RPMI8226 (cell line): Measurements from ENCODE around the gene SV2C.
"Not testable (repeated sequence)": the region's sequence is repeated elsewhere in the genome, so short reads cannot be mapped to it uniquely, and the experiment has no call there.

Source experiments
- DNase-seq: peaks from one replicate; pipeline ENCODE4 v3.0.0-alpha.2; 2015

Gene SV2C, protein sequence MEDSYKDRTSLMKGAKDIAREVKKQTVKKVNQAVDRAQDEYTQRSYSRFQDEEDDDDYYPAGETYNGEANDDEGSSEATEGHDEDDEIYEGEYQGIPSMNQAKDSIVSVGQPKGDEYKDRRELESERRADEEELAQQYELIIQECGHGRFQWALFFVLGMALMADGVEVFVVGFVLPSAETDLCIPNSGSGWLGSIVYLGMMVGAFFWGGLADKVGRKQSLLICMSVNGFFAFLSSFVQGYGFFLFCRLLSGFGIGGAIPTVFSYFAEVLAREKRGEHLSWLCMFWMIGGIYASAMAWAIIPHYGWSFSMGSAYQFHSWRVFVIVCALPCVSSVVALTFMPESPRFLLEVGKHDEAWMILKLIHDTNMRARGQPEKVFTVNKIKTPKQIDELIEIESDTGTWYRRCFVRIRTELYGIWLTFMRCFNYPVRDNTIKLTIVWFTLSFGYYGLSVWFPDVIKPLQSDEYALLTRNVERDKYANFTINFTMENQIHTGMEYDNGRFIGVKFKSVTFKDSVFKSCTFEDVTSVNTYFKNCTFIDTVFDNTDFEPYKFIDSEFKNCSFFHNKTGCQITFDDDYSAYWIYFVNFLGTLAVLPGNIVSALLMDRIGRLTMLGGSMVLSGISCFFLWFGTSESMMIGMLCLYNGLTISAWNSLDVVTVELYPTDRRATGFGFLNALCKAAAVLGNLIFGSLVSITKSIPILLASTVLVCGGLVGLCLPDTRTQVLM

GRCh38 chr5:76082772-76083554, at the start of gene SV2C:
Gene SV2C (plus strand): TSS chr5:76083383. CDS start chr5:76131751, 48,368 bp downstream.
- peak; percentile 11 for DNase-seq

DNA sequence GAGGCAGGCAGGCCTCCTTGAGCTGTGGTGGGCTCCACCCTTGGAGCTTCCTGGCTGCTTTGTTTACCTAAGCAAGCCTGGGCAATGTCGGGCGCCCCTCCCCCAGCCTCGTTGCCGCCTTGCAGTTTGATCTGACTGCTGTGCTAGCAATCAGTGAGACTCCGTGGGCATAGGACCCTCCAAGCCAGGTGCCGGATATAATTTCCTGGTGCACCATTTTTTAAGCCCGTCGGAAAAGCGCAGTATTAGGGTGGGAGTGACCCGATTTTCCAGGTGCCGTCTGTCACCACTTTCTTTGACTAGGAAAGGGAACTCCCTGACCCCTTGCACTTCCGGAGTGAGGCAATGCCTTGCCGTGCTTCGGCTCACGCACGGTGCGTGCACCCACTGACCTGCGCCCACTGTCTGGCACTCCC, 45.4 kb upstream of the SV2C start:
- not testable (repeated sequence) for DNase-seq

DNA sequence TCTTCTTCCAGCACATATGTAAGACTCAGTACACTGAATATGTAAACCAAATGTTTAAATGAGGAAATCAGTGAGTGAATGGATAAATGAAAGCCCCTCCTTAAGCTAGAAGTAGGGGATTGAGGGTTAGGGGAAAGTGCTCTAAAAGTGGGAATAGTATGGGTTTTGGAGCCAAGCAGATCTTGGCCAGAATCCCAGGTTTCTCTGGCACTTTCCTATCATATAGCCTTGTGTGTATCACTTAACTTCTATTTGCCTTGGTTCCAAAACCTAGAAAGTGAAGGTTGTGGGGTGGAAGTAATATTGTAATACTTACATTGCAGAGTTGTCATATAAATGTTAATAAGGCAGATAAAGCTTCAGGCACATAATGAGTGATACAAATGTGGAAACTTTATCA, 45.0 kb upstream of the SV2C start:
- no peak for DNase-seq

GRCh38 chr5:76040806-76041205, 42.4 kb upstream of the SV2C start:
- no peak for DNase-seq

DNA sequence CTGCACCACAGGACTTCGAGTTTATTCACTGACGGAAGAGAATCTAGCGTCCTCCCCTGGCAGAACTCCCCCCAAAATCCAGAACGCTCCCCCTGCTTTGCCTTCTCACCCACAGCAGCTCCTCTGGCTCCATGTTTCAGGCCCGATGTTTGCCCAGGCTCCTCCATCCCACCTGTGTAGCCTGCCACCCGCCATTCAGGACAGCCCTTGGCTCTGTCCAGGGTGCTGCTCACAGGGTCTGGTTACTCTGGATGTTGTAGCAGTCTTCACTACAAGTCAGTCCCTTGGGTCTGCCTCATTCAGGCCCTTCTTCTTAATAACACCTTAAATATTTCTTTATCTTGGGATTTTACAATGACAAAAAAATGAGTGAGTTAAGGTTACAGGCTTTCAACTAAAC, 41.3 kb upstream of the SV2C start:
- DNase-seq, result peak; percentile 13

- no peak for DNase-seq
Observed at GRCh38 chr5:76046741-76047140, 36.4 kb upstream of the SV2C start.

DNA sequence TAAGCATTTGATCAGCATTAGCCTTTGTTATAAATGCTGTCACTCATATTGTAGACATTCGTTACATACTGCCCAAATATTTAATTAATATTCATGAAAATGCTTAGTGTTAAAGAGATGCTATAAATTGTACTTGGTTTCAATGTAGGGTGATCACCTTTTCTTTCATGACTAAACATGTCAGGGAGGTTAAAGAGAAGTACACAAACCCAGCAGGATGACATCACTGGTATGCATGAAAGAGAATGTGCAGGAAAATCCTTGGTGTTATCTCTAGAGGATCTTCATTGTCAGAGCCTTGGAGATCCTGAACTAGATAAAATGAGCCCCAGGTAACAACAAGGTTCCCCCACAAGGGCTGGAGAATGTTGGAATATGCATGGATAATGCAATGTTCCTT, 33.0 kb upstream of the SV2C start:
- no peak for DNase-seq

DNA sequence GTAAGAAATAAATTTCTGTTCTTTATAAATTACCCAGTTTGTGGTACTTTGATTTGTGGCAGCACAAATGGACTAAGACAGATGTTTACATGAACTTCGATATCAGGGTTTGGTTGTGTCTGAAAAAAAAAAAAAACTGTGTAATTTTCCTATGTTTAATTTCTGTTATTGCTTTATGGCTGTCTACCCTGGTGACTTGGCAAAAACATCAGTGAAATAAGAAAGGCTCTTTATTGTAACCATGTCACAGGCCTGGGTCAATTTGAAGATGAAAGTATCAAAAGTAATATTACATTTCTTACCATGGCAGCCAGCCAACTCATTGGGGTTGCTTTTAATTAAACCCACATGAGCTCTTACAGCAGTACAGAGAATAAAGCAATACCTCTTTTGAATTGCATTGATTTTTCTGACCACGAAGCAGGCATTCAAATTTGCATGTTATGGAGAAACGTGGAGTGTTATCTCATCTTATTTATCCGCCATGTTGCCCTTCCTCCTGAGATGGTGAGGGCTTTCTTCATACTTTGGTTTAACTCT, 20.6 kb upstream of the SV2C start:
- no peak for DNase-seq

DNA sequence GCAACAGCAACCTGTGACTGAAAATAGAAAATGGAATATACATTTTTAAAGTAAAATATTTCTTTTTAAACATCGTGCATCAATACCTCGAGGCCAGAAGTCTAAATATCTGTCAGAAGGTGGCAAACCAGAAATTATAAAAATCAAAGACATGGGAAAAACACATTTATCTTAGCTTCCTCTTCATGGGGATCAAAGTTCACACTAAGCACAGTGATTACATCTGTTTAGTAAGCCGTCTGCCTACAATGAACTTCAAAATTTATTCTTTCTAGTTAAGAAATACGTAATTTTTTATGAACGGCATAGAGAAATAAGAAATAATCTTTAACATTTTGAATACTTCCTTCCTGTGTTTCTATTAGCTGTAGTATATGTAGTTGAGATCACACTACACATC, 17.9 kb upstream of the SV2C start:
- DNase-seq, result no peak

DNA sequence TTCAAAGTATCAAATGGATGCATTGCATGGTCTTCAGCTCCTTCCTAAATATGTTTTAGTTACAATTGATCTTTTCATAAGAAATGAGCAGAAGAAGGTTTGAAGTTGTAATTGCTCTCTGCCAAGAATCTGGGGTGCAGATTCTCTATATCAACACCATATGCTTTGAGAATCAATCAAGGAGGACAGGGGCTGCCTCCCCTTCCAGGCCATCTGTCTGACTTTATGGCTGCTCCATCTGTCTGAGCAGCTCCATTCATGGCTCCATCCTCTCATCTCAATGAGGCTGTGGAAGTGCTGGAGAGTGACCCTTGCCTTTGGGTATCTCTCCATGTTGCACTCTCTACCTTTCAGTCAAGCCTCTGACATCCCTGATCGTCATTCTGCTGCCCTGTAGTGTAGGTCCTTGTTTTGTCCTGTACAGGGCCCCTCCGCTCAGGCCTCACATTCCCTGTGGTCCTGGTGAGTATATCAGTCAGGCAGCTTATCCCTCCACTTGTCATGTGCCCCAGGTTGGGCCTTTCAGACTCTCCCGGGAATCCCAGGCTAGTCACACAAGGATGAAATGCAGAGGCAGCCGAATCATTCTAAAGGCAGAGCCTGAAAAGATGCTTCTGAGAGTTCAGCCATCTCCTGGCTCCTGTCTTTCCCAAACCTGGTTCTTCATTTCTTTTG, 14.0 kb upstream of the SV2C start:
- DNase-seq, result no peak

GRCh38 chr5:76074487-76075065, 8.6 kb upstream of the SV2C start:
- peak; percentile 28 for DNase-seq

DNA sequence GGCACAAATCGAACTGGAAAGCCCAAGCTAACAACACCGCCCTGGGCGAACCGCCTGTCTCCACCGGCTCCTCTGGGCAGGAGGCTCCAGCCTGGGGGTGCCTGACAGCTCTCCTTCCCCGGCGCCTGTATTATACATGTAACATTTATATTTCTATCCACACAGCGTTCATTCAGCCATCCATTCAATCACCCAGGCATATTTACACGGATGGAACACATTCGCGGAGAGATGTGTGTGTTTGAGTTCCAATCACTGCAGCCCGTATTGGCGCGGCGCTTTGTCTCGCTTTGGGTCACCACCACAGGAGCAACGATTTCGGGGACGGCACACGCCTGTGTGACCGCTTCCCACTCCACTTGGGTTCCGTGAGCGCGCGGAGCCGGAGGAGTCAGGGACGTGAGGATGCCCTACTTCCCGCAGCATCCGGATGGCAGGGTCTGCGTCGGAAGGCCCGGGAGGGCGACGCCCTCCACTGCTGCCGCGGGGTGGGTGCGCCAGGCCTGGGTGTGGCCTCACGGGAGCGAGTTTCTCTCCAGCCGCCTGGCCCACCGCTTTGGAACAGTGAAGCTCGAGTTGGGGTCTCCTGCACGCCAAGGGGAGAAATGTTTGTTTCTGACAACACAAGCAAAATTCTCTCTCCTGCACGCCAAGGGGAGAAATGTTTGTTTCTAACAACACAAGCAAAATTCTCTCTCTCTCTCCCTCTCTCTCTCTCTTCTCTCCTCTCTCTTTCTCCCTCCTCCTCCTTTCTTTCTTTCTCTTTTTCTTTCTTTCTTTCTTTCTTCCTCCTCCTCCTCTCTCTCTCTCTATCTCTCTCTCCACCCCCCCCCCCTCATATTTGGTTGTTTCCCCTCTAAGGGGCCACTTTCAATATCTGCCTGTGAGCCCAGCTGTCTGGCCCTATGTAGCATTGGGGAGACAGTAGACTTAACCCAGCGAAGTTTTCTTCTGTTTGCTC, 1.1 kb upstream of the SV2C start:
- DNase-seq, result no peak

DNA sequence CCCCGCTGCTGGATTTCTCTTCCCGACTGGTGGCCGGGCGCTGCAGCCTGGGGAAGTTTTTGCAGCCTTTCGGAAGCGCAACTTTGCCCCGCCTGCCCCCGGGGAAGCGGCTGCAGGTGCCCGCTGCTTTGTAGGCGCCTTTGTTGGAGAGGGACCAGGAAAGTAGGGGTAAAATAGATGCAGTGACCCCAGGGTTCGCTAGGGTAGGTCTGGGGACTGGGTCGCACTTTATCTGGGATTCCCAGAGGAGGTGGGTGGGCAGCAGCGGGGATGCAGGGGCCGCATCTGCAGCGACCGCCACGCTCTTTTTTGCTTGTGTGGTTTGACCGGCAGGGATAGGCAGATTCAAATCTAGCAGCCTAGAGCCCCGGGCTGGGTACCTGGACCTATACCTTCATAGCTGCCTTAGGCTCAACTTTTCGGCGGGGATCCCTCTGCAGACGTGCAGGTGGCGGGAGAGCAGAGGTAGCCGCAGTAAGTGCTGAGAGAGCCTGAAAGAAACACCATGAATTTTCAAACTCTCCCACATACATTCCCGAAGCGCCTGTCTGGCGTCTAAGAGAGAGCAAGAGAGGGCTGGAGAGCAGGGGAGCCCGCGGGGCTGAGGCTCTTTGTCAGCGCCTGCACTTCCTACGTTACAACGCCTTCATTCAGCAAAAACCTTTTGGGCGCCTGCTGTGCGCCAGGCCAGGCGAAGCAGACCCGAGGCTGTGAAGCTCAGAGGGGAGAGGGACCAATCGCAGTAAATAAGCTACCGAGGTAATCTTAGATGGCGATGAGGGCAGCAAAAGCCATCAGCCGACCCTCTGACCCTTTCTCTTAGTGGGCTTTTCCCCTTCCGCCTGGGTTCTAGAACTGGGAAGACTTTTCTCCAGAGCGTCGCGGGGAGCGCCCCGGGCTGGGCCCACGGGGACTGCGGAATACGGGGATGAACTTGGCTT, 642 bp downstream of the SV2C start:
- peak; percentile 10 for DNase-seq

DNA sequence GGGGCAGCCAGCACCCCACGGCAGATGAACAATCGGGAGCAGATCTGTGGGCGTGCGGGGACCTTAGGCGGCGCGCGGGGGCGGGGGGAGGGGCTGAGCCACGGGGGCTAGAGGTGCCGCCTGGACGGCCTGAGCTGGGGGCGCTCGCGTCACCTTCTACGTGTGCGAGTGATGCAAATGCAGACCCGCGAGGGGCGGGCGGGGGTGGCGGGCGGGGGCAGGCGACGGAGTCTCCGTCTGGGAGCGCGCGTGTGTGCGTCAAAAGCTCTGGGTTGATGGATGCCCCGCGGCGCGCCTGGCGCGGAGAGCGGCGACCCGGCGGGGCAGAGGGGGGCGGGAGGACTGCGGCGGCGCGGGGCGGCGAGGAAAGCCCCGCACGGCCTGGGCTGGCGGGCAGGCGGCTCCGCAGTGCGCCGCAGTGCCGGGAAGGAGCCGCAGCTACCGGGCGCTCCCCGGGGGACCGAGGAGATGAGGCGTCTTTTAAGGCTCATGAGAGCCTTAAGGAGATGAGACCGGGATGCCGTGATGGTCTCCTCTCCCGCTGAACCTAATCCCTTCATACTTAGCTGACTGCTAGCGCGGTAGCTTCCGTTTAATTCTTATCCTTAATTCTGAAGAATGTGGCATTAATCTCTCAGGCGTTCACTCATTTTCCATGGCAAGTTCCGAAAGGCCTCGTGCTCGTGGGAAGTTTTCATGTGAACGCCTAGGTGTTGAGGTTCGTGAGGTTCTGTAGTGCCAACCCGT, 1.5 kb downstream of the SV2C start:
- DNase-seq, result no peak

DNA sequence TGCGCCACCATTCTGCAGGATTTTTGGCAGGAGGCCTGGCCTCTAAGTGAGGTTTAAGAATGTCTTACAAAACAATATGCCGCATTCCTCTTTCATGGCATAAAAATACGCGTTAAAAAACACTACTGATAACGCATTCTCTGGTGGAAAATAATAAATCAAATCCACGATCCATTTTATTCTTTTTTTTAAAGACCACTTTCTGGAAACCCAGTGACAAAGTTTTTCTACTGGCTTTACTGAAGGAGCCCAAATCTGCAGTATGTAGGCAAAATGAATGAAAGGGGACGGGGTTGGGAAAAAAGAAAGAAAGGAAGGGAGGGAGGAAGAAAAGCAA, 2.0 kb downstream of the SV2C start:
- DNase-seq, result no peak

DNA sequence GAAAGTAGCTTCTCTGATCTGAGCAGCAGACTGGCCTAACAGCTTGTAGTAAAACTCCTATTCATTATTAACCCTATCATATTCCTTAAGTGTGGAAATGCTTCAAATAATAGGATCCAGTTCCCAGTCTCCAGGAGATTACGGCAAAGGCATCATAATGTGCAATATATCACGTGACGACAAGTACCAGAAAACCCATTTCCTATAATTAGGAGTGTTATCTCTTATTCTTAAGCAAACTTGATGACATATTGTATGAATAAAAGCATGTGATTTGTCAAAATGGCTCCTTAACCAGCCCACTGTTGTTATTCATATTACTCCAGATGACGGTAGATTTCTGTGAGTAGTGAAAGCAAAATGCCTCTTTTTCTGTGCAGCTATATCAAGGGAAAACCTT, 2.9 kb downstream of the SV2C start:
- DNase-seq, result no peak

DNA sequence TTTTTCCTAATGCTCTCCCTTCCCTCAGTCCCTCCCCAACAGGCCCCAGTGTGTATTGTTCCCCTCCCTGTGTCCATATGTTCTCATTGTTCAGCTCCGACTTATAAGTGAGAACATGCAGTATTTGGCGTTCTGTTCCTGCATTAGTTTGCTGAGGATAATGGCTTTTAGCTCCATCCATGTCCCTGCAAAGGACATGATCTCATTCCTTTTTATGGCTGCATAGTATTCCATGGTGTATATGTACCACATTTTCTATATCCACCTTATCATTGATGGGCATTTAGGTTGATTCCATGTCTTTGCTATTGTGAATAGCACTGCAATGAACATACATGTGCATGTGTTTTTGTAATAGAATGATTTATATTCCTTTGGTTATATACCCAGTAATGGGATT, 6.0 kb downstream of the SV2C start:
- not testable (repeated sequence) for DNase-seq

- DNase-seq, result no peak
Observed at GRCh38 chr5:76091351-76091750, 8.2 kb downstream of the SV2C start.

DNA sequence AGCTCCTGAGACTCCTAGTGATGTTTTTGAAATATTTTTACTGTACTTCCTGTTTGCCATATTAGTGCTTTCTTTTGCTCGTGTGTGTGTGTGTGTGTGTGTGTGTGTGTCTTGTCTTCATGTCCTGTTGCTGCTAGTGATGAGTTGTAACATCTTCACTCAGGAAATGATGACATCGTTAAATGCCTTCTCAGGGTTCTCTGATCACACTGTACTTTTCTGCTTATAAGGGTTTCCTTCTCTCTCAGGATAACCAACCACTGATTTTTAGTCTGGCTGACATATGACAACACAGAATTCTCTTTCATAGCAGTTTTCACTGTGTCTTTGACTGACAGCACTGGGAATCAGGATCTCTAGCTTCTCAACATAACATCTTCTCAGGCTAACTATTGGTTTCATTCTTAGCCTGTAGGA, 16.1 kb downstream of the SV2C start:
- no peak for DNase-seq
